Tibial artery (tissue), 4 donors: ENCODE results near the gene RPL23.
A peak's percentile ranks its signal among the peaks of the same experiment; 100 is the strongest.

Experiments
- DNase-seq, 2 donors: peaks; one replicate each; pipeline ENCODE4 v3.0.0-alpha.2; 2019
- H3K27ac ChIP-seq, 2 donors: fragments of 200-600 bp; sonication (generic) in 1 of 2; 1 replicate in 1 of 2; 2 replicates in 1 of 2; pipeline ENCODE4 v1.5.1; 2018 to 2019; ENCODE audit warnings: mild to moderate bottlenecking in 1 of 2
- H3K27me3 ChIP-seq, 2 donors: fragments of 200-600 bp; sonication (generic) in 1 of 2; one replicate each; pipeline versions ENCODE4 v1.5.1 to v1.6.0; 2016 to 2019
- H3K36me3 ChIP-seq, 3 donors: fragments of 200-600 bp; sonication (generic) in 2 of 3; one replicate each; pipeline ENCODE4 v1.5.1; 2016 to 2019; ENCODE audit warnings: mild to moderate bottlenecking in 2 of 3
- H3K4me1 ChIP-seq, 4 donors: fragments of 200-600 bp; sonication (generic) in 2 of 4; 1 replicate in 3 of 4; 2 replicates in 1 of 4; pipeline ENCODE4 v1.5.1; 2016 to 2019
- H3K4me3 ChIP-seq, 2 donors: fragments of 200-600 bp; sonication (generic) in 1 of 2; 1 replicate in 1 of 2; 2 replicates in 1 of 2; pipeline ENCODE4 v1.5.1; 2018 to 2019; ENCODE audit warnings: mild to moderate bottlenecking in 2 of 2
- H3K9me3 ChIP-seq, 3 donors: fragments of 200-600 bp; sonication (generic) in 1 of 3; one replicate each; pipeline ENCODE4 v1.5.1; 2016 to 2019
- intact Hi-C: fragments of 100-400 bp; cut with DNase I; formaldehyde crosslinking; loops from one replicate; pipeline ENCODE4 v1.15.0; 2023; ENCODE audit warnings: low total_unique reads
- TF ChIP-seq, protein P1 (sequence below), 2 experiments: fragments of 200-600 bp in 1 of 2; fragments of 450-650 bp in 1 of 2; IDR thresholded peaks; one replicate each; pipeline ENCODE4 v1.5.1; 2017 to 2019; ENCODE audit warnings: antibody characterized with exemption in 2 of 2, mild to moderate bottlenecking in 1 of 2, moderate library complexity in 1 of 2

Gene RPL23

DNA sequence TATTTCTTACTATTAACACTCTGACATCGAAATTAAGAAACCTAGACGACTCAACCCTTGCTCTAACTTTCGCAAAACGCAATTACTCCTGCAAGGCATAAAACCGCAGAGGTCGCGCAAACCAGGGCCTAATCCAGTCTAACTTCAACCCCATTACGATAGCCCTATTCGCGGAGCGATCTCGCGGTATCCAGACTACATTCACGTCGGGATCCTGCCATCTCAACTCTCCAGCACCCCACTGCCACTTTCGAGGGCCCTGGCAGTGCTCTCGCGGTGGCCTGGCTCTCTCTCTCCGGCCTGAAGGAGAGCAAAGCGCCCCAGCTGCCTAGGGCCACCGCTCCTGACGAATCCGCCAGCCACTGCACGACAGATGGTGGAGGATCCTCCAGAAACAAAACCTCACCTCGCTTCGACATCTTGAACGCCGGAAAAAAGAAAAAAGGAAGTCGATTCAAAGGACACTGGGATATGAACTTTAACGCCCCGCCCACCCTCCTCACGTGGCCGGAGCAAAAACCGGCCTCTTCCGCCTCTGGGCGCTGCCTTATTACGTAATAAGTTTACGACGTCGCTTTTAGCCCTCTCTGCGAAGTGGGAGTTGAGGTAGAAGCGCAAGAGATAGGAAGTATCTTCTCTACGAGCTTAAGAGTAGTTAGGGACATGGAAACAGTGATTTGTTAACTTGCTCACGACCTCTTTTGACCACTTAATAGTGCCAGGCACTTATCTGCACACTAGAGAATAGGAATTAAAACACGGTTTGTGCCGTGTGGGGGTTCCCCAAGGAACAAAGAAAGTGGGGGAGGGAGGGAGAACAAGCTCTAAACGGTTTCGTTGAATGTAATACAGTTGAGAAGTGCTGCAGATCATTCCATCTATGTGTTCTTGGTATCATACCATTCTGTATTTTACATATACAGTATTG, at the start of gene RPL23:
RPL23 (minus strand) TSS at position 430 of the 928 bp plus-strand sequence; CDS start at position 419, 11 bp downstream.
- intact Hi-C loops, result loop anchor here (2.0 kb wide), 1 partner anchor 31 kb away; no protein-coding TSS in a partner anchor
- Histone ChIP-seq H3K27ac (peak within 1 kb of the TSS; percentile 87 to 88), H3K9me3 (no peaks in the 10 kb centered on the region), H3K4me1 (peaks cover 0 to 29% (median 20%) of the 10 kb centered on the region in 4 donors), H3K36me3 (peaks cover 40 to 41% (median 41%) of the 10 kb centered on the region in 3 donors), H3K4me3 (peak within 1 kb of the TSS; percentile 53 to 78), H3K27me3 (no peaks in the 10 kb centered on the region)
- peak; percentile 95 to 97 for DNase-seq
- TF ChIP-seq, protein P1, sequence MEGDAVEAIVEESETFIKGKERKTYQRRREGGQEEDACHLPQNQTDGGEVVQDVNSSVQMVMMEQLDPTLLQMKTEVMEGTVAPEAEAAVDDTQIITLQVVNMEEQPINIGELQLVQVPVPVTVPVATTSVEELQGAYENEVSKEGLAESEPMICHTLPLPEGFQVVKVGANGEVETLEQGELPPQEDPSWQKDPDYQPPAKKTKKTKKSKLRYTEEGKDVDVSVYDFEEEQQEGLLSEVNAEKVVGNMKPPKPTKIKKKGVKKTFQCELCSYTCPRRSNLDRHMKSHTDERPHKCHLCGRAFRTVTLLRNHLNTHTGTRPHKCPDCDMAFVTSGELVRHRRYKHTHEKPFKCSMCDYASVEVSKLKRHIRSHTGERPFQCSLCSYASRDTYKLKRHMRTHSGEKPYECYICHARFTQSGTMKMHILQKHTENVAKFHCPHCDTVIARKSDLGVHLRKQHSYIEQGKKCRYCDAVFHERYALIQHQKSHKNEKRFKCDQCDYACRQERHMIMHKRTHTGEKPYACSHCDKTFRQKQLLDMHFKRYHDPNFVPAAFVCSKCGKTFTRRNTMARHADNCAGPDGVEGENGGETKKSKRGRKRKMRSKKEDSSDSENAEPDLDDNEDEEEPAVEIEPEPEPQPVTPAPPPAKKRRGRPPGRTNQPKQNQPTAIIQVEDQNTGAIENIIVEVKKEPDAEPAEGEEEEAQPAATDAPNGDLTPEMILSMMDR (IDR thresholded peaks at IDR 0.05), result no peak

DNA sequence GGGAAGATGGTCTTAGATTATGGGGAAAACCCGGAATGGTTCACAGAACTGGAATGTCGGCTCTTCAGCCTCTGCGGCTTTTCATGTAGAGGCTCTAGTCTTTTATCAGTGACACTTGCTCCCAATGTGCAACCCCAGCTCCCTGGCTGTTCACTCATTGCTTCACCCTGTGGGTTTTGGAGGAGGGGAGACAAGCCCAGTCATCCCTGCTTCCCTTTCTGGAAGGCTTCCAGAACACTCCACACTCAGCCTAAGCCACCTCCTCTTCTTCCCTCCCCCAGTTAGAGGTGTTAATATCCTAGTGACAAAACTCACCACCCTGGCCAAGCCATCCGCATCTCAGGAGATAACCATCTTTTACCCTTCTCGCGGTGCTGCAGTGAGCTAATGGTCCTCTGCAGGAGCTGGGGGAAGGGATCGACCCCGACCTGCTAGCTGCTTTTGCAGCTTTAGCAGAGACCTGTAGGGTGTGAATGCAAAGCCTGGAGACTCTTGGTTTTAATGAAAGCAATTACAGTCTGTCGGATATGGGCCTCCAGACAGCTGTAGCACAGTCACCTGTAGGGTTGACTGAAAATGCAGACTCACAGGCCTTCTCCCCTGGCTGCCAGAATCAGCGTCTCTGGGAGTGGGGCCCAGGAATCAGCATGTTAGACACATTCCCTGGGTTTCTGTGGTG, 47.6 kb upstream of the RPL23 start:
- Histone ChIP-seq H3K36me3 (peaks cover 35 to 63% (median 40%) of the 10 kb centered on the region in 3 donors), H3K4me3 (no peak overlapping the region), H3K27ac (peak overlapping the region; percentile 67 to 77), H3K4me1 (peaks cover 0 to 84% (median 62%) of the 10 kb centered on the region in 4 donors), H3K9me3 (no peaks in the 10 kb centered on the region), H3K27me3 (no peaks in the 10 kb centered on the region)
- intact Hi-C loops, result no loop called here
- TF ChIP-seq, protein P1 (IDR thresholded peaks at IDR 0.05), result no peak
- DNase-seq, result peak in 1 of 2 donors; percentile 57

DNA sequence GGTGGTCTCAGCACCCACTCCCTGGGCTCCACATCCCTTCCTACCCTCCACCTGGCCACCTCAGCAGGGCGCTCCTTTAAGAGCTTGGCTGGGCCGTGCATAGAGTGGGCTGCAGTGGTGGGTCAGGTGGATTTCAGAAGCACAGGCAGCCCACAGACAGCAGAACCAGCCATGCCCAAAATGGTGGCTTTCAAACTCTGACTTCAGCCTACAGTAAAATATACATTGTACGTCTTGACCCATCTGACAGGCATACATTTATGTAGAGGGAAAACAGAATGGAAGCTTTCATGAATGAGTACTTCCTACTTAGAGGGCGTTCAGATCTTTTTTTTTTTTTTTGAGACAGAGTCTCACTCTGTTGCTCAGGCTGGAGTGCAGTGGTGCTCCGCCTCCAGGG, 45.9 kb upstream of the RPL23 start:
- no peak overlapping the region for H3K4me3 ChIP-seq
- H3K9me3 ChIP-seq, result no peaks in the 10 kb centered on the region
- peaks cover 0 to 94% (median 62%) of the 10 kb centered on the region in 4 donors for H3K4me1 ChIP-seq
- intact Hi-C loops, result no loop called here
- TF ChIP-seq, protein P1 (IDR thresholded peaks at IDR 0.05), result no peak
- H3K27ac ChIP-seq, result peak overlapping the region; percentile 55 to 77
- peaks cover 28 to 68% (median 31%) of the 10 kb centered on the region in 3 donors for H3K36me3 ChIP-seq
- no peaks in the 10 kb centered on the region for H3K27me3 ChIP-seq
- no peak for DNase-seq

DNA sequence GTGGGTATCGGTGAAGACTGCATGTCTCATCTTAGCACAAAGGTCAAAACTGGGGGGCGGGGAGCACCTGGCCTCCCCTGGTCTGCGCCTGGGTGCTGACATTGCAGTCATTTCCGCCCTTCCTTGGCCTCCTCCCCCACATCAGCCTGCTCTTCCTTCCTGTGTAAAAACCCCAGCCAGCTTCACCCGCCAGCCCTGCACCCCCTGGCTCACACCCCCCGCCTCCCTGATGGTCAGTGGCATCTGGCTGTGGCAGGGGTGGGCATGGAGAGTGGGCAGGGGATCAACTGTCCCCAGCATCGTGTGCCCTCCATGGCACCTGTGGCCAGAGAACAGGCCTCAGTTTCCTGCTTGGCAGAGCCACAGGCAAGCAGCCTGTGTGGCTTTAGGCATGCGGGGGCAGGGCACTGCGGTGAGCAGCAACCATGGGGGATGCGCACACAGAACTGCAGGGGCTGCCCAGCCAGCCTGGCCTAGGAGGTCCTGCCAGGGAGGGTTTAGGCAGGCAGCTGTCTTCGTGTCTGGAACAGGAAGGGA, 45.4 kb upstream of the RPL23 start:
- TF ChIP-seq, protein P1 (IDR thresholded peaks at IDR 0.05), result no peak
- Histone ChIP-seq H3K4me1 (peaks cover 0 to 99% (median 66%) of the 10 kb centered on the region in 4 donors), H3K9me3 (no peaks in the 10 kb centered on the region), H3K27ac (peak overlapping the region; percentile 55 to 77), H3K27me3 (no peaks in the 10 kb centered on the region), H3K4me3 (no peak overlapping the region), H3K36me3 (peaks cover 24 to 73% (median 27%) of the 10 kb centered on the region in 3 donors)
- no peak for DNase-seq
- intact Hi-C loops, result no loop called here

DNA sequence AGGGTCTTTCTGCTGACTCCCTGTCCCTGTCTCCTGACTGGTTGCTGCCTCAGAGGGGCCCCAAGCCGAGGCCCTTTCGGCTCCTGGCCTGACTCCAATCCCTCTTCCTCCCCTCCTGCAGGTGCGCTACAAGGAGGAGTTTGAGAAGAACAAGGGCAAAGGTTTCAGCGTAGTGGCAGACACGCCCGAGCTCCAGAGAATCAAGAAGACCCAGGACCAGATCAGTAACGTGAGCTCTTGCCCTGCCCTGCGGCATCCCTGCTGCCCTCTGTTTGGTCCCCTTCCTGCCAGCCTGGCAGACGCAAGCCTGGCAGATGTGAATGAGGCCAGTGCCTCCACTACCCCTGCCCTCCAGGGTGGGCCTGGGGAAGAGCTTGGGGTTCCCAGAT, 44.8 kb upstream of the RPL23 start:
- no peak for DNase-seq
- no peaks in the 10 kb centered on the region for H3K9me3 ChIP-seq
- TF ChIP-seq, protein P1 (IDR thresholded peaks at IDR 0.05), result no peak
- peaks cover 18 to 73% (median 22%) of the 10 kb centered on the region in 3 donors for H3K36me3 ChIP-seq
- H3K27ac ChIP-seq, result peak overlapping the region; percentile 55 to 77
- intact Hi-C loops, result no loop called here
- peaks cover 0 to 100% (median 72%) of the 10 kb centered on the region in 4 donors for H3K4me1 ChIP-seq
- H3K4me3 ChIP-seq, result no peak overlapping the region
- no peaks in the 10 kb centered on the region for H3K27me3 ChIP-seq
